C4-2B (cell line): ENCODE measurements around the gene NAPB.

Experiments
- H3K27ac ChIP-seq: fragments of 450-650 bp; 2 replicates; pipeline ENCODE4 v1.5.1; 2017
- ZFX ChIP-seq: fragments of 450-650 bp; IDR thresholded peaks from 2 replicates; pipeline ENCODE4 v1.6.1; 2017
- TF ChIP-seq, protein P1 (sequence below): fragments of 450-650 bp; conservative IDR thresholded peaks from 2 replicates; pipeline ENCODE4 v1.5.1; 2017; ENCODE audit warnings: mild to moderate bottlenecking

The NAPB gene

DNA sequence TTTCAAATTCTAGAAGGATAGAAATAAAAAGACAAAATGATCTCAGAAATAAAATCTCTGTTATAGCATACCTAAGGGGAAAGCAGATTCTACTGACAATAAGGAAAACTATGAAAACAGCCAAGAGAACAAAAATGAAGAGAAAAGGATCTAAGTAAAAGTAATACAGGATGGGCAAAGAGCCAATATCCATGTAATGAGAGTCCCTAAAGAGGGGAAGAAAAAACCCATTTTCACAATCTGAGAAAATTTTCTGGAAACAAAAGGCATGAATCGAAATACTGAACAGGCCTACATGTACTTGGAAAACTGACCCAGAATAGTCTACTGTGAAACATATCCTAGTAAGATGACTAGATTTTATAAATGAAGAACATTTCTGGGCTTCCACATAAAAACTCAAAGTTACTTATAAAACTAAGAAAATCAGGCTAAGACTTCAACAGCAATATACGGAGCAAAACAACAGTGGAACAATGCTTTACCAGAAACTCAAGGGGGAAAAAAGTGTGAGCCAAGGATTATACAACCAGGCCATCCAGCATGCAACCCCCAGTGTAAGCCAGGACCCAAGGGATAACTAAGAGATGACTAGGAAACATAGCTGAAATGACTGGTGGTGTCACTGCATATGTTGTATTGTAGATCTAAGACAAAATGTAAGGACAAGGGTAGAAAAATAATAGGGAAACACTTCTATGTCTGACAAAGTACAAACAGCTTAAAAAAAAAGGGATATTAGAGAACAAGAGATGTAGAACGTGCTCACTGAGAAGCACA, 10.2 kb downstream of the NAPB start:
- TF ChIP-seq, protein P1, sequence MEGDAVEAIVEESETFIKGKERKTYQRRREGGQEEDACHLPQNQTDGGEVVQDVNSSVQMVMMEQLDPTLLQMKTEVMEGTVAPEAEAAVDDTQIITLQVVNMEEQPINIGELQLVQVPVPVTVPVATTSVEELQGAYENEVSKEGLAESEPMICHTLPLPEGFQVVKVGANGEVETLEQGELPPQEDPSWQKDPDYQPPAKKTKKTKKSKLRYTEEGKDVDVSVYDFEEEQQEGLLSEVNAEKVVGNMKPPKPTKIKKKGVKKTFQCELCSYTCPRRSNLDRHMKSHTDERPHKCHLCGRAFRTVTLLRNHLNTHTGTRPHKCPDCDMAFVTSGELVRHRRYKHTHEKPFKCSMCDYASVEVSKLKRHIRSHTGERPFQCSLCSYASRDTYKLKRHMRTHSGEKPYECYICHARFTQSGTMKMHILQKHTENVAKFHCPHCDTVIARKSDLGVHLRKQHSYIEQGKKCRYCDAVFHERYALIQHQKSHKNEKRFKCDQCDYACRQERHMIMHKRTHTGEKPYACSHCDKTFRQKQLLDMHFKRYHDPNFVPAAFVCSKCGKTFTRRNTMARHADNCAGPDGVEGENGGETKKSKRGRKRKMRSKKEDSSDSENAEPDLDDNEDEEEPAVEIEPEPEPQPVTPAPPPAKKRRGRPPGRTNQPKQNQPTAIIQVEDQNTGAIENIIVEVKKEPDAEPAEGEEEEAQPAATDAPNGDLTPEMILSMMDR, result no peak
- no peak for TF ChIP-seq ZFX
- H3K27ac ChIP-seq, result no peak overlapping the region

DNA sequence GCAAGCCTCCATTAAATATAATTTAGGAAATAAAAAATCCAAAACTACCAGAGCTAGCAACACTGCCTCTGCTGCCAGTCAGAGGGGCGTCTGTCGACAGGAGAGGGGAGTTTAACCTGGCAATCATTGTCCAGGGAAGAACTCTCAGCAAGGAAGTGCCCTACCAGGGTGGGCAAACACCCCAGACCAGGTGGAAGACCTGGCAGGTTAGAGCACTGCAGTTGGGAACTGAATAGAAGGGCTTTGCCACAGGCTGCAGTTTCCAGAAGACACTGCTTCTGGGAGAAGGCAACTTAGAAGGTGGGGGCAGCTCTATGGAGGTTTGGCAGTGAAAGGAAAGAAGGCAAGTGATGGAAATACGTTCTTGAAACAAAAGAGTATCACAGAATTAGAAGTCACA, 11.5 kb downstream of the NAPB start:
- no peak overlapping the region for H3K27ac ChIP-seq
- TF ChIP-seq, protein P1, result no peak
- TF ChIP-seq ZFX, result no peak

DNA sequence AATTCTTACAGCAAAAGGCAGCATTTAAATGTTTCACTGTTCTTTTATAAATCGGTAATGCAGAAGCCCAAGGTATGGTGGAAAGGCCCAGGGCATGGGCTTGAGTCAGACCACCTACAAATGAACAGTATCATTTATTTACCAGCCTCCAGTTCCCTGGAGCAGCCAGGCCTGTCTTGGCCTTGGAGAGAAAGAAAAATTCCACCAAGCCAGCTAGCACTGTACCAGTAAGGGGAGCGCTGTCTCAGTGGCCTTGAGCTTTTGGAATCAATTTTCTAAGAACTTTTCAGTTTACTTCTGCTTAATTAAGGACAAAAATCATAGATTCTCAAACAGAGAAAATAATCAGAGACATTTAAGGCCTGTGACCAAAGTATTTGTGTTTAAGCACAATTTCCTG, 12.3 kb downstream of the NAPB start:
- TF ChIP-seq, protein P1, result no peak
- no peak for TF ChIP-seq ZFX
- no peak overlapping the region for H3K27ac ChIP-seq

DNA sequence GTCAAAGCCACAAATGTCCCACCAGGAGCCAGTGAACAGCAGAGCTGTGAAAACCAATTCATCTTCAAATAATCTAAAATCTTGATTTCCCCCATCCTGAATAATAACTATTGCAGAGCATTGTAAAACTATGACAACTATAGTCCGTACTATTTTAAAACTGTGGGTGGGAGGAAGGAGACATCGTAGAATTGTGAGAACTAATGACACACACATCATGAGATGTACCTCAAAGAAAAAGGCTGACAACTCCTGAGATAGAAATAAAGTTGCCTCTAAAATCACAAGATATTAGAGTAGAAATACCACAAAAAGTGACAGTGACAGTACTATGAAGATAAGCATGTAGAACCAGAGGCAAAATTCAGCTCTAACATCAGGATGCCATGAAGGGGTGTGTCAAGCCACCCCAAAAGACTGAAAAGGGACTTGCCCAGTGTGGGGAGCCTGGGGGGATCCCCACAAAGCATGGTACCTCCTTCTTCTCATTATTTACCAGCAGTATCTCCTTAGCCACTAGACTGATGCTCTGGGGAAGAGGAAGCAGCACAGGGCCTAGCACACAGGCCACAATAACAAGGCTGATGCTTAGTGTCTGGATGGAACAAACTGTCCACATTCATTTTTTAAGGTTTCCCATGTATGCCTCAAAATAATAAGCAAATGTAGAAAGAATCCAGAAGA, 13.4 kb downstream of the NAPB start:
- TF ChIP-seq, protein P1, result no peak
- no peak for TF ChIP-seq ZFX
- no peak overlapping the region for H3K27ac ChIP-seq

DNA sequence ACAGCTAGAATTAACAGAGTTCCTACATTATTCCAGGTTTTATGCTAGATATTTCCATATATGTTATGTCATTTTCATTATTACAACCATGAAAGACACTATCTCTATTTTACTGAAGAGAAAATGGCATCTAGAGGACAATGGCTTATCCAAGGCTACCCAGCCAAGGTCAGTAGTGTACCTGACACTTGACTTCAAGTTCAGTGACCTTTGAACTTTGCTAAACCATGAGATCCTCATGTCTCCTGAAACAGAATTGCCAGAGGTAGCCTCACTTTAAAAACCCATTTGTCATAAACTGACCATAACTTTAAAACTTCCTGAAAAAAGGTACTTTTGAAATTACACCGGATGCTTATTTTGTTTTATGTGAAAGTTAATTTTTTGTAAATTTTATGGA, 14.4 kb downstream of the NAPB start:
- TF ChIP-seq, protein P1, result no peak
- no peak for TF ChIP-seq ZFX
- no peak overlapping the region for H3K27ac ChIP-seq

DNA sequence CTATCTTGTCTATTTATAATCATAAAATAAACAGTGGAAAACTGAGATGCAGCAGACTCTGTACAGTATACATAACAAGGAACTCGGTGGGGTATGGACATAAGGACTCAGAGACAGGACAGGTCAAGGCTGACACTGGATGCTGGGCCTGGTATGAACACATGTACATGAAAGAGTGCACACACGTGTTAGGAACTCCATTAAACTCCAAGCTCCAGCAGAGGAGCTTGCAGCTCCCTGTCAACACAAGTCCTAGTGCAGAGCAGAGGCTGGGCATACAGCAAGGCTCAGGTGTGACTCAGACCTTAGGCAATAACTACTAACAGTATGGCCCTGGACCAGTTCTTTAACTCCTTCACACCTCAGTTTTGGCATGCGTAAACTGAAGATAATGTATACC, 17.1 kb downstream of the NAPB start:
- H3K27ac ChIP-seq, result no peak overlapping the region
- TF ChIP-seq, protein P1, result no peak
- TF ChIP-seq ZFX, result no peak

DNA sequence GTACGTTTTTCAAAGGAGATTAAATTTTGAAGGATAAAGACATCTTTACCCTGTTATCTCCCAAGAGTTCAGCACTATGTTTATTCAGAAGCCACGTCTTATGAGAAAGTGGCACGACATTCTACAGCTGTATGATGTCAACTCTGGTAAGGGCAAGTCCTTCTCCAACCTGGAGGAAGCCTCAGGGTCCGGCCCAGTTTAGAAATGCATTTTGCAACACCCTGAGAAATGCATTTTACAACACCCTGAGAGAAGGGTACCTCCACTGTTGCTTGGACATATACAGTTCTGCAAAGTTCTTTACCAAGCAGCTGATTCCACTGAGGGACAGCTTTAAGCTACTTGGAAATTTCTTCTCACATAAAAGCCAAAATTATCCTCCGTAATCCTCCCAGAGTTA, 17.5 kb downstream of the NAPB start:
- H3K27ac ChIP-seq, result no peak overlapping the region
- no peak for TF ChIP-seq ZFX
- TF ChIP-seq, protein P1, result no peak
